Body of pancreas (tissue), 4 donors: ENCODE results near the gene PRDM16.

ENCODE experiments used
- CTCF ChIP-seq, 7 experiments: fragments of 450-650 bp in 4 of 7; fragments of 200-600 bp in 3 of 7; sonication (generic) in 3 of 7; IDR thresholded peaks; one replicate each; pipeline ENCODE4 v1.5.1; 2016 to 2019; ENCODE audit warnings: antibody characterized with exemption in 7 of 7
- POLR2A ChIP-seq, 3 donors: fragments of 450-650 bp; IDR thresholded peaks; one replicate each; pipeline ENCODE4 v1.6.1; 2016; ENCODE audit warnings: antibody characterized with exemption in 3 of 3, mild to moderate bottlenecking in 2 of 3

- TF ChIP-seq CTCF (IDR thresholded peaks at IDR 0.05) (peak in 1 of 7 experiments; percentile 7), POLR2A (IDR thresholded peaks at IDR 0.05) (no peak)
Measured at GRCh38 chr1:3186526-3186921, 117.5 kb downstream of the PRDM16 start.
